GM19351 (cell line): ENCODE measurements around the gene PRSS33.

ENCODE experiments used
- ATAC-seq: cut with Tn5 transposase; IDR thresholded peaks from one replicate; pipeline ENCODE4 v1.9.1; 2021; ENCODE audit warnings: mild to moderate bottlenecking, moderate library complexity; ENCODE audit not compliant: unreplicated experiment

PRSS33 gene

GRCh38 chr16:2821487-2822157 is 34.3 kb upstream of the PRSS33 start:
- ATAC-seq = no peak

GRCh38 chr16:2820836-2821486 is 33.6 kb upstream of the PRSS33 start:
- ATAC-seq = no peak

GRCh38 chr16:2819939-2820835 is 32.8 kb upstream of the PRSS33 start:
- no peak for ATAC-seq

- ATAC-seq = no peak
Measured at GRCh38 chr16:2819179-2819938, 32.0 kb upstream of the PRSS33 start.

GRCh38 chr16:2818272-2818876 is 31.0 kb upstream of the PRSS33 start:
- ATAC-seq = no peak

- no peak for ATAC-seq
Measured at GRCh38 chr16:2817340-2818271, 30.2 kb upstream of the PRSS33 start.

GRCh38 chr16:2816751-2817339 is 29.5 kb upstream of the PRSS33 start, which contains the start of gene PRSS21:
TSS of gene PRSS21 (plus strand) at chr16:2817237. CDS start at chr16:2817269, 32 bp downstream.
- no peak for ATAC-seq

GRCh38 chr16:2815299-2815771 is 28.0 kb upstream of the PRSS33 start:
- ATAC-seq = no peak

GRCh38 chr16:2814551-2815298 is 27.4 kb upstream of the PRSS33 start:
- ATAC-seq = no peak

GRCh38 chr16:2813771-2814221 is 26.4 kb upstream of the PRSS33 start:
- no peak for ATAC-seq

GRCh38 chr16:2811703-2812471 is 24.5 kb upstream of the PRSS33 start:
- no peak for ATAC-seq

GRCh38 chr16:2810651-2811050 is 23.3 kb upstream of the PRSS33 start:
- no peak for ATAC-seq

- no peak for ATAC-seq
Measured at GRCh38 chr16:2809149-2809760, 21.9 kb upstream of the PRSS33 start.

GRCh38 chr16:2808181-2808580 is 20.8 kb upstream of the PRSS33 start:
- ATAC-seq = no peak

GRCh38 chr16:2806286-2806685 is 18.9 kb upstream of the PRSS33 start:
- no peak for ATAC-seq

GRCh38 chr16:2804728-2805127 is 17.4 kb upstream of the PRSS33 start:
- no peak for ATAC-seq
